ENCODE results near the gene UBTD2. TPM values are rescaled to one million over a fixed set of nuclear protein-coding genes. Genes with fewer than 3 reads are reported as not detected.

UBTD2 gene
- total RNA-seq, 1 donor from 2014 or later: 30.1 TPM

GRCh38 chr5:172166030-172166826, 117.3 kb downstream of the UBTD2 start:
- Histone ChIP-seq H3K27me3 (ENCODE audit: control insufficient read depth, insufficient read depth, low read length) (no peaks in the 10 kb centered on the region), H3K4me3 (ENCODE audit: low read depth, low read length) (no peak overlapping the region), H3K36me3 (ENCODE audit: control insufficient read depth, insufficient read depth, low read length) (no peaks in the 10 kb centered on the region)
- TF ChIP-seq CTCF (IDR thresholded peaks at IDR 0.05; ENCODE audit: insufficient read depth, low read length, poor library complexity, severe bottlenecking): no peak
- no peak for DNase-seq (ENCODE audit: low read depth)

GRCh38 chr5:172165465-172165864, 118.1 kb downstream of the UBTD2 start:
- Histone ChIP-seq H3K4me3 (ENCODE audit: low read depth, low read length) (no peak overlapping the region), H3K27me3 (ENCODE audit: control insufficient read depth, insufficient read depth, low read length) (no peaks in the 10 kb centered on the region), H3K36me3 (ENCODE audit: control insufficient read depth, insufficient read depth, low read length) (no peaks in the 10 kb centered on the region)
- no peak for DNase-seq (ENCODE audit: low read depth)
- TF ChIP-seq CTCF (IDR thresholded peaks at IDR 0.05; ENCODE audit: insufficient read depth, low read length, poor library complexity, severe bottlenecking): no peak

- no peak overlapping the region for H3K4me3 ChIP-seq (ENCODE audit: low read depth, low read length)
- H3K27me3 ChIP-seq (ENCODE audit: control insufficient read depth, insufficient read depth, low read length): no peaks in the 10 kb centered on the region
- no peak for DNase-seq (ENCODE audit: low read depth)
- H3K36me3 ChIP-seq (ENCODE audit: control insufficient read depth, insufficient read depth, low read length): no peaks in the 10 kb centered on the region
- TF ChIP-seq CTCF (IDR thresholded peaks at IDR 0.05; ENCODE audit: insufficient read depth, low read length, poor library complexity, severe bottlenecking): no peak
Observed at GRCh38 chr5:172164769-172165212, 118.8 kb downstream of the UBTD2 start.

GRCh38 chr5:172163346-172163745, 120.2 kb downstream of the UBTD2 start:
- TF ChIP-seq CTCF (IDR thresholded peaks at IDR 0.05; ENCODE audit: insufficient read depth, low read length, poor library complexity, severe bottlenecking): no peak
- DNase-seq (ENCODE audit: low read depth): no peak
- H3K4me3 ChIP-seq (ENCODE audit: low read depth, low read length): no peak overlapping the region
- H3K36me3 ChIP-seq (ENCODE audit: control insufficient read depth, insufficient read depth, low read length): no peaks in the 10 kb centered on the region
- H3K27me3 ChIP-seq (ENCODE audit: control insufficient read depth, insufficient read depth, low read length): no peaks in the 10 kb centered on the region

- Histone ChIP-seq H3K4me3 (ENCODE audit: low read depth, low read length) (no peak overlapping the region), H3K36me3 (ENCODE audit: control insufficient read depth, insufficient read depth, low read length) (no peaks in the 10 kb centered on the region), H3K27me3 (ENCODE audit: control insufficient read depth, insufficient read depth, low read length) (no peaks in the 10 kb centered on the region)
- no peak for TF ChIP-seq CTCF (IDR thresholded peaks at IDR 0.05; ENCODE audit: insufficient read depth, low read length, poor library complexity, severe bottlenecking)
- DNase-seq (ENCODE audit: low read depth): no peak
Observed at GRCh38 chr5:172162987-172163343, 120.6 kb downstream of the UBTD2 start.

Data from kidney epithelial cell (primary cell).